Stimulated activated CD8-positive, alpha-beta memory T cell treated with anti-CD3 and anti-CD28 coated beads, Interleukin-15, amount 100 ng/mL, for 48 hours (primary cell): ENCODE results near the gene TBL3.

Experiments
- DNase-seq, 2 donors: peaks; one replicate each; pipeline ENCODE4 v3.0.0-alpha.2; 2020; ENCODE audit warnings: low read depth in 2 of 2

TBL3 gene

GRCh38 chr16:2015117-2015946 lies 43.5 kb downstream of the TBL3 start:
- DNase-seq, result no peak

GRCh38 chr16:2015947-2016208 lies 44.0 kb downstream of the TBL3 start:
- DNase-seq, result no peak

GRCh38 chr16:2016407-2016922 lies 44.6 kb downstream of the TBL3 start:
- no peak for DNase-seq

GRCh38 chr16:2019518-2019920 lies 47.7 kb downstream of the TBL3 start, which contains the start of gene NPW:
TSS of gene NPW (plus strand) at chr16:2019785.
- peak; percentile 28 to 38 for DNase-seq

- DNase-seq, result no peak
These were observed 48.3 kb downstream of the TBL3 start for GRCh38 chr16:2019921-2020831.

GRCh38 chr16:2022723-2023091 lies 50.9 kb downstream of the TBL3 start:
- DNase-seq, result no peak

- DNase-seq, result peak; percentile 88 to 91
These were observed 51.5 kb downstream of the TBL3 start for GRCh38 chr16:2023092-2024031.

GRCh38 chr16:2024032-2024420 lies 52.2 kb downstream of the TBL3 start:
- no peak for DNase-seq

- DNase-seq, result no peak
These were observed 53.4 kb downstream of the TBL3 start for GRCh38 chr16:2025251-2025650.

- DNase-seq, result no peak
These were observed 54.1 kb downstream of the TBL3 start for GRCh38 chr16:2025878-2026460.

- no peak for DNase-seq
These were observed 54.7 kb downstream of the TBL3 start, which contains the start of gene NHERF2 for GRCh38 chr16:2026461-2027023. TSS of gene NHERF2 (plus strand) at chr16:2026902. CDS start at chr16:2027006, 104 bp downstream.

- no peak for DNase-seq
These were observed 55.5 kb downstream of the TBL3 start for GRCh38 chr16:2027024-2028010.

- DNase-seq, result no peak
These were observed 56.3 kb downstream of the TBL3 start for GRCh38 chr16:2028146-2028545.

- no peak for DNase-seq
These were observed 56.9 kb downstream of the TBL3 start for GRCh38 chr16:2028620-2029220.

GRCh38 chr16:2029350-2029749 lies 57.5 kb downstream of the TBL3 start:
- DNase-seq, result no peak

- no peak for DNase-seq
These were observed 58.2 kb downstream of the TBL3 start for GRCh38 chr16:2030036-2030435.

GRCh38 chr16:2031081-2031577 lies 59.3 kb downstream of the TBL3 start:
- no peak for DNase-seq
